Heart left ventricle (tissue), 13 donors: ENCODE data around the gene CCDC85C.

ENCODE experiments used
- POLR2A ChIP-seq, 2 donors: fragments of 450-650 bp; IDR thresholded peaks; one replicate each; pipeline ENCODE4 v1.6.1; 2017; ENCODE audit warnings: antibody characterized with exemption in 2 of 2, mild to moderate bottlenecking in 2 of 2, moderate library complexity in 2 of 2
- TF ChIP-seq, protein P1 (sequence below), 12 donors: fragments of 200-600 bp; sonication (generic) in 4 of 12; IDR thresholded peaks; one replicate each; pipeline versions ENCODE4 v1.5.0 to v1.8.0; 2018 to 2022; ENCODE audit warnings: antibody characterized with exemption in 12 of 12, mild to moderate bottlenecking in 5 of 12
- donor health status: ischemic (EF 13 %, LVEDD 7.1; RV severe dilation, severe dysfunction).
- donor health status: DM: no; HTN: yes; CAD: no.
- donor health status: DM: no; HTN: no; CAD: no.
- donor health status: ischemic (EF 25% LVEDD 6.9; RV normal size, moderate dysfunction).
- donor health status: ischemic (EF 25% LVEDD 5.7; RV mildly dilated, moderate dysfunction).
- donor health status: ischemic (EF 35%, LVEDD 5.7; RV mildly dilated, moderate dysfunction).
- donor health status: nonischemic (EF 11% LVEDD 7.7; RV severe dilation, severe dysfunction).
- donor health status: DM: yes; HTN: yes; CAD: no.
- donor health status: PGD.
- donor health status: ischemic (EF 29% LVEDD 5.4; RV normal size, mild dysfunction).
- donor health status: nonischemic (EF 23%, LVEDD 6.1; RV moderate dilation, normal function).

- TF ChIP-seq POLR2A (IDR thresholded peaks at IDR 0.05) = no peak
- TF ChIP-seq, protein P1, sequence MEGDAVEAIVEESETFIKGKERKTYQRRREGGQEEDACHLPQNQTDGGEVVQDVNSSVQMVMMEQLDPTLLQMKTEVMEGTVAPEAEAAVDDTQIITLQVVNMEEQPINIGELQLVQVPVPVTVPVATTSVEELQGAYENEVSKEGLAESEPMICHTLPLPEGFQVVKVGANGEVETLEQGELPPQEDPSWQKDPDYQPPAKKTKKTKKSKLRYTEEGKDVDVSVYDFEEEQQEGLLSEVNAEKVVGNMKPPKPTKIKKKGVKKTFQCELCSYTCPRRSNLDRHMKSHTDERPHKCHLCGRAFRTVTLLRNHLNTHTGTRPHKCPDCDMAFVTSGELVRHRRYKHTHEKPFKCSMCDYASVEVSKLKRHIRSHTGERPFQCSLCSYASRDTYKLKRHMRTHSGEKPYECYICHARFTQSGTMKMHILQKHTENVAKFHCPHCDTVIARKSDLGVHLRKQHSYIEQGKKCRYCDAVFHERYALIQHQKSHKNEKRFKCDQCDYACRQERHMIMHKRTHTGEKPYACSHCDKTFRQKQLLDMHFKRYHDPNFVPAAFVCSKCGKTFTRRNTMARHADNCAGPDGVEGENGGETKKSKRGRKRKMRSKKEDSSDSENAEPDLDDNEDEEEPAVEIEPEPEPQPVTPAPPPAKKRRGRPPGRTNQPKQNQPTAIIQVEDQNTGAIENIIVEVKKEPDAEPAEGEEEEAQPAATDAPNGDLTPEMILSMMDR (IDR thresholded peaks at IDR 0.05) = no peak
Measured at GRCh38 chr14:99566390-99567354, 37.3 kb downstream of the CCDC85C start.
